HG03095 (cell line): Measurements from ENCODE around the gene DCLRE1B.
"Not testable (repeated sequence)": the region's sequence is repeated elsewhere in the genome, so short reads cannot be mapped to it uniquely, and the experiment has no call there.

Experiments used
- ATAC-seq: cut with Tn5 transposase; IDR thresholded peaks from one replicate; pipeline ENCODE4 v1.9.1; 2021; ENCODE audit warnings: moderate library complexity; ENCODE audit not compliant: unreplicated experiment

DCLRE1B gene

DNA sequence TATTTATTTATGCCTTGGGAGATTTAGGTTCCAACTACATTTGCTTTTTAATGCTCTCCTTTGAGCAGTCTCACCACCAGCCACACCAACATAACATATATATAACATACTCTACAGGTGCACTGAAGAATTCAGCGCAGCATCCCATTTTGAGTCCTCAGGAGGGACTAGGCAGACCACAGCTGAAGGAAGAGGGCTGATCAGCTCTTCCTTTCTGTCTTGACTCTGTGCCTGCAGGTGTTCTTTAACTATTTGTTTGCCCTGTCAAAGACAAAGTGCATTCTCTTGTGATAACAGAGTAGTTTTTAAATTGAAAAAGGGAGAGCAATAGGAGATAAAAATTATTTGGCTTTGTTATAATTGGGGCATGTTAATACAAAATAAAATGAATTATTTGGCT is 41.0 kb downstream of the DCLRE1B start:
- no peak for ATAC-seq

DNA sequence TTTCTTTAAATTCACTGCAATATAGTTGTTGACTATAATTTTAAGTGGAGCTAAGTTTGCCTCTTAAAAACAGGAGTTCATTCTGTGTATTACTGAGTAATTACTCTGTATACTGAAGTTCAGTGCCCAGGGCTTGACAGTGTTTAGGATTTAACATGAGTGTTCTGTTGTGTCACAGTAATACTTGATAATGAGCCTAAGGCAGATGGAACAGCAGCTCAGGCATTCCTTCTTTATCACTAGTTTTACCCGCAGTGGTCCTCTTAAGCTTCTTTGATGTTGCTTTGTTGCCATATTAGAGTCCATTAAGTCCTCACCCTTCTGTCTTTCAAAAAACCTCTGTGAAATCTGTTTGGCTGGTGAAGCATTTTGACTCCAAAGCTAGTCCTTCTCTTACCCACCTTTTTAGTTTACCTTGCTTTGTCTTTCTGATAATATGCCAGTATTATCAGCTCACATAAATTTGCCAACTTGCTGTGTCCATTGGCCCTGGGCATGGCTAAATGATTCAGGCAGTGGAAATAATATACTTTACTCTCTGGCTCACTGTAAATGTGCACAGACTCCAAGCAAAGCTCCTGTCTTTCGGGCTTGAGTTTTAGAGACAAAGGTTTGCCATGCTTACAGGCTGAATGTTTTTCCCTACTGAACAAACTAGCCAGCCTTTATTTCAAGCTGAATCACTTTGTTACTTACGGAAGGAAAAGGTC is 41.7 kb downstream of the DCLRE1B start:
- no peak for ATAC-seq

DNA sequence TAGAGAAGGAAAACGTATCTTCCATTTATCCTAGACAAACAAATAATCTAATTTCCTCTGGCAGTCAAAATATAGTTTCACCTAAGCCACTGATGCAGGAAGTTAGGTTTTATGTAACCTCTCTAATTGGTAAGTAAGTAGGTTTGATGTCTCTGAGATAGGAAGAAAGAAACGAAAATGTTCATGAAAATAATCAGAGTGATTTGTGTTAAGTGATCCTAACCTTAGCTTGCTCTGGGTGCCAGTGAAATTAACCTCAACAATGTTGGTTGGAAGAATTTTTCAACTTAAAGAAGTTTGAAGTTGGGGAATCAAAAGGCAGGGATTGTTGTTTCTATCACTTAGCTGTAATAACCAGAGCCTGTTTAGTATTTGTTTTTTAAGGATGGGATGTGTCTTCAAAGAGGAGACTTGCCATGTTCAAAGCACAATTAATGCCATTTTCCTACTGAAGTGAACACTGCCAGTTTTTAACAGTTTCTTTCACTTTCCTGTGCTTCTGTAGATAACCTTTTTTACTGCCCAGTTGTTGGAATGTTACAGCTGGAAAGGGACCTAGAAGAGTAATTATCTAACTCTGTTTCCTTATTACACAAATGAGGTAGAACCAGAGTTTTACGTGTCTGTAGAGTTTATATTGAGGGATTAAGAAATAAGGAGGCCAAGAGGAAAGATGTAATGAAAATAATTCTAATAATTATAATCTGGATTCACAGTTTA is 42.4 kb downstream of the DCLRE1B start:
- no peak for ATAC-seq

DNA sequence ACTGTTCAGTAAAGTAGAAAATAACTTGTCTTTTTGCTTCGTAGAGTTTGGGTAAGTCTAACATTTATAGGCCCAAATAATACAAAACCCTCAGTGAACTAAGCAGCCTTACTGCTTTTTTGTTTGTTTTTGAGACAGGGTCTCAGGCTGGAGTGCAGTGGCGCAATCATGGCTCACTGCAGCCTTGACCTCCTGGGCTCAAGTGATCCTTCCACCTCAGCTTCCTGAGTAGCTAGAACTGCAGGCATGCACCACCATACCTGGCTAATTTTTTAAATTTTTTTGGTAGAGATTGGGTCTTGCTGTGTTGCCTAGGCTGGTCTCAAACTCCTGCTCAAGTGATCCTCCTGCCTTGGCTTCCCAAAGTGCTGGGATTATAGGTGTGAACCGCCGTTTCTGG is 43.0 kb downstream of the DCLRE1B start:
- not testable (repeated sequence) for ATAC-seq

DNA sequence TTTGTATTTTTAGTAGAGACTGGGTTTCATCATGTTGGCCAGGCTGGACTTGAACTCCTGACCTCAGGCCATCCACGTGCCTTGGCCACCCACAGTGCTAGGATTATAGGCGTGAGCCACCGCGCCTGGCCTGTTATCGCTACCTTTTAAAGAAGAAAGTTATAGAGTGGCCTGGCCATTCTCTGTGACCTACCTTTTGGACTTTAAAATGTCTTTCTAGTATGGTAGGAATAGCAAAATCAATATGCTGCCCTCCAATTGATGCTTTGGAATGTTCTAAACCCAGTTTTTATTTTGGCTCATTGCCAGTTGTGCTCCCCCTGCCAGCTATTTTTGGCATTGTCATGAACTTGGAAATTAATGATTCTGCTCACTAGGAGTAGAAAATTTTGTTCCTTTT is 43.9 kb downstream of the DCLRE1B start:
- ATAC-seq, result no peak

DNA sequence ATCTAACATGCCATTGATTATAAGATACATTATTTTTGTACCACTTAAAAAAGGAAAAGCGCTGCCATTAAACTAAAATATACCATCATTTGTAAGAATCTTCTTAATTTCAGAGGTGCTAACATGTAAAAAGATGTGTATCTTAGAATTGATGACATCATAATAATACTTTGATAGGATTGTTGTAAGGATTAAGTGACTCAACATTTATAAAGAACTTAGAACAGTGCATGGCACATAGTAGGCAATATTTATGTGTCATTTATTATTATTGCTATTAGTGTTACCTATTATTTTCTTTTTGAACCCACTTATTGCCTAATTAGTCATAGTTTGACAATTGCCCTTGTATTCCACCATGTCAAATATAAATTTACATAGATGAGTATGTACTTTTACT is 45.8 kb downstream of the DCLRE1B start:
- no peak for ATAC-seq

DNA sequence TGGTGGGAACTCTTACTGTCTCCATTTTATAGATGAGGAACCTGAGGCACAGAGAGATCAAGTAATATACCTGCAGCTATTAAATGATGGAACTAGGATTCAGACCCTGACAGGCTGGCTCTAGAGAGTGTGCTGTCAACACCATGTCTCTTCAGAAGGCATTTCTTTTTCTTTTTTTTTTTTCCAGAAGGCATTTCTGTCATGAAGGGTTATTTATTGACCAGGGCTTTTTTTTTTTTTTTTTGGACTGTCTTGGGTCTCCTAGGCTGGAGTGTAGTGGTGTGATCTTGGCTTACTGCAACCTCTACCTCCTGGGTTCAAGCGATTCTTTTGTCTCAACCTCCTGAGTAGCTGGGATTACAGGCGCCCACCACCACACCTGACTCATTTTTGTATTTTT is 46.6 kb downstream of the DCLRE1B start:
- no peak for ATAC-seq

DNA sequence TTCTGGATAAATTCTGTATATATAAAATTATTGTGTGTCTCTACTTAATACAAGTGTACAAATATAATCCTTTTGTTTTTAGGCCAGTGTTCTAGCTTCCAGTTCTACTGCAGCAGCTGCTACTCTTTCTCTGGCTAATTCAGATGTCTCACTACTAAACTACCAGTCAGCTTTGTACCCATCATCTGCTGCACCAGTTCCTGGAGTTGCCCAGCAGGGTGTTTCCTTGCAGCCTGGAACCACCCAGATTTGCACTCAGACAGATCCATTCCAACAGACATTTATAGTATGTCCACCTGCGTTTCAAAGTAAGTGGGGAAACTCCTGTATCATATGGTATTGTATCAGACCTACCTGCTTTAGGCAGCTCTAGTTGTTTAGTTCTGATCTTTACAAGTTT is 52.9 kb downstream of the DCLRE1B start:
- no peak for ATAC-seq

DNA sequence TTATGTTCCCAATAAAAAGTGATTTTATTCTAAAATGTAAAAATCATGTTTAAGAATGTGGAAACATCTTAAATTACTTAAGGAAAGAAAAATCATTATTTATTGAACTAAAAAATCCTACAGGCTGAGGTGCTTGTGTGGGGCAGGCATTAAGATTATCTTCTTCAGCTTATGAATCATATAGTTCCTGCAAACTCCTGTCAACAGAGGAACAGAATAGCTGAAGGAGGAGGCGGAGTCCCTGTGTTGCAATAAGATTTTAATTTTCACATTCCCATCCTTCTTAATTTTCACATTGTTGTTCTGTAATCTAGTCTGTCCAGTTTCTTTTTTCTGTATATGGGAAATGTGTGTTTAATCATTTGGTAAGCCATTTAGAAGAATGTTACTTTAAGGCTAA is 53.6 kb downstream of the DCLRE1B start:
- ATAC-seq, result no peak

DNA sequence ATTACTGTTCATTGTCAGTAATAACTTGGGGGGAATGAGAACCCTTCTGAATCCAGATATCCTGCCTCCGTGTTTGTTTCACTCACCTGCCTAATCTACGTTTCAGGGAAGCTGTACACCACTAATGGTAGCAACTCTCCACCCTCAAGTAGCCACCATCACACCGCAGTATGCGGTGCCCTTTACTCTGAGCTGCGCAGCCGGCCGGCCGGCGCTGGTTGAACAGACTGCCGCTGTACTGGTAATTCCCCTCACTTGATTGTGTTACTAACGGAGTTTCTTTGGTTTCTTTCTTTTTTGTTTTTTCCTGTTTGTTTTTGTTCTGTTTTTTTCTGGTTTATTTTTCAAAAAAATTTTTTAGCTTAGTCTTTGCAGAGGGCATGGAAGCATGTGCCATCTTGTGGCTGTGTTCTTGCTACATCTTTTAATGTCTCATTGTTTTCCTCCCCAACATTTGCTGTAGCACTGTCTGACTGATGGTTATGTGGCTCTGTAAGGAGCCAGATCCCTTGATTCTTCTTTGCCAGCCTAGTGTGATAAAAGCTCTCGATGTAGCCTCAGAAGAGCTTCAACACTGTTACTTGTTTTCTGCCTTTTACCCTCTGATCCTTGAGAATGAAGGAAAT is 58.3 kb downstream of the DCLRE1B start:
- ATAC-seq, result no peak
